Stimulated activated CD4-positive, alpha-beta T cell treated with anti-CD3 and anti-CD28 coated beads, Interleukin-4, amount 100 ng/mL, for 24 hours (primary cell): ENCODE measurements around the gene SORL1.

Source experiments
- DNase-seq: peaks from one replicate; pipeline ENCODE4 v3.0.0-alpha.2; 2020

SORL1 gene

DNA sequence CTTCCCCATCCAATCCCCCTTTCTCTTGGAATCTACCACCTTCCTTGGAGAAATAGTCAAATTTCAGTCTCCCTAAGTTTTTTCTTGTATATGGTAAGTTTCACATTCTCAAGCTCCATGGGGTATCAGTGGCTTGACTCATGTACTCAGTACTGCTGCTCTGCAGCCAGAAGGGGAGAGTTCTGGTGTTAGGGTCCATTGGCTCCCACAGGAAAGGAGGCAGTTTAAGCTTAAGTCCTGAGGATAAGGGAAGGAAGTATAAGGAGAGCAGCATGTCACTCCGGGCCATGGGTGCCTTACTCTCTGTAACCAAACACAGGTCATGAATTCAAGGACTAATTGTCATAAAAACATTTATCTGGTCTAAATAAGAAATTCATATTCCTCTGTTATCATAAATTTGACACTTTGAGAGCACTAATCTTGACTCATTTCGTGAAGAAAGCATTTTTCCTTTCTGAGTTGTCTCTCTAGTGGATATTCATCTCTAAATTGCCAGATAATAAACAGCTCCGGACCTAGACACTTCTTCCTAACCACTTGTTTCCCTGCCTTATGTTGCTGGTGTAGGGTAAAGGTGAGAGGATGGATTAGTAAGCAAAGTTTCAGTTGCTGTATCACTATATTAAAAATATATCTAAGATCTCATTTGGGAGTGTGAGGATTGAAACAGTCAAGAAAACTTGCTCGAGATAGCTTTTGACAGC lies 20.1 kb upstream of the SORL1 start:
- DNase-seq, result no peak

DNA sequence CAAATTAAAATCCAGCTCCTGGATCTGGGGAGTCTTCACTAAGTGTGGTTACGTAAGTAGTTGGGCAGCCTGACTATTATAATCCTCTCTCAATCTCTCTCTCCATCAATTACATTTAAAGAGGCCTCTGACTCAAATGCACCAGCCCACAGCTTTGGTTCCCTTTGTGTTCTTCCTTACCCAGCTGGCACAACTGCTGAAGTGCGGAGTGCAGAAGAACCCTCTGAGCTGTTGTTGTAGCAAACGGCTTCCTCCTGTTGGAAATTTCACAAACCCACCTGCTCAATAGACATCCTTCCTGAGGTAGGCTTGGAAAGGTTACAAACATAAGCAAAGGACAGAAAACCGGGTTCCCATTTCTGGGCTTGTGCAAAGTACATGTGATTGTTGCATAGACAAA lies 17.0 kb upstream of the SORL1 start:
- no peak for DNase-seq

DNA sequence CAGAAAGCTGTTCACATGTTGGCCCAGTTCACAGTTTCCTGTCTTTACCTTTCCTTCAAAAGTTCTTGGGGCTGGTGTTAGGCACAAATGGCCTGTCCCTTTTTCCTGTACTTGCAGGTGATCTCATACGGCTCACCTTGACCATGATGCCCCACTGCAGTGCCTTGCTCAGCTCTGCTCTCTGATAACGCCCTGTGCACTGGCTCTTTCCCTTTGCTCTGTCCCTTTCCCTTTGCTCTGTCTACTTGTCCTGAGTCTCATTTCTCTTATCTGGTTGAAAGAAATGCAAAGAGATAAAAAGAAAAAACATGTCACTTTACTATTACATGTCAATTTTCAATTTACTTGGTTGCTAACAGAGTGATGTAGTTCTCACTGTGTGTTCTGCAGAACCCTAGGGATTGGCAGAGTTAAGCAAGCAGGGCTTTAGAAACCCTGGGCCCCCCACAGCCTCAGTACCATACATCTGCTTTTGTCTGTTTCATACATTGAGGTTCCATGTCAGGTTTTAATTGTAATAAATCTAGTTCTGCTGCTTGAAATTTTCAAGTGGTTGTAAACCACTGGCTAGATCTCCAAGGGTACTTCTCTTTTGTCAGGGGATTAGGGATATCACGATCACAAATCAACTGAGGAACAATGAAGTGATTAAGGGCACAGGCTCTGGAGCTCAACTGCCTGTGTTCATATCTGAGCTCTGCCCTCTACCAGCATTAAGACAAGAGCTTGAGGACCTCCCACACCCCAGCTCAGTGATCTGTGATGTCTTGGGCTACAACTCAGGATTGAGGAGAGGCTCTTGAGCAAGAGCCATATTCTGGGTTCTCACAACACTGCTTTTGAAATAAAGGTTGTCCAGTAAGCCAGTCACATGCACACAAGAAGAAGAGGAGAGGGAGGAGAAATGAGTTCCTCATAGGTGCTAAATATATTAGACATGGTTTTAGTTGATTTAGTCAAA lies 16.3 kb upstream of the SORL1 start:
- DNase-seq, result no peak

DNA sequence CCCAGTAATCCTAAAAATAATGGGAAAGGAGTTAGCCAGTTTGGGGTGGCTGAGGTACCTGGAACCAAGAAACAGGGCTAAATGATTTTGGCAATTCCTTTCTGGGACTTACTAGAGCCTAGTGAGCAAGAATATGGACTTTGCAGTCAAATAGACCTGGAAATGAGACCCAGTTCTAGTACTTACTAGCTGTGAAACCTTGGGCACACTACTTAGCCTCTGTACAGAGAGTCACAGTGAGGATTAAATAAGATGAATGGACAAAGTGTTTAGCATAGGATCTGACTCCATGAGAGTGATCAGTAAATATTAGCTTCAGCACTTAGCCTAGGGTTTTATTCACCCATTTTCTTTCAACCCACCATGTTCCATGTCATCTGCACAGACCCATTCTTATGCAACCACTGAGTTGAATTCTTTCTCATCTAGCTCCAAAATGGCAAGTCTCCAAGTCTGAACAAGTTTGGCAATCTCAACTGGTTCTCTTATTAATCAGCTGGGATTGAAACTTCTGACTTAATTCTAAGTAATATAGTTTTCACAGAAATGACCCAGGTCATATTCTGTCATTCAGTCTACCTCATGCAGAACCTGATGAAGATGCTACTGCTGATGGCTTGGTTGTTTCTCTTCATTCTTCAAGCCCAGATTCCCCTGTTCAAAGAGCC lies 15.0 kb upstream of the SORL1 start:
- no peak for DNase-seq

DNA sequence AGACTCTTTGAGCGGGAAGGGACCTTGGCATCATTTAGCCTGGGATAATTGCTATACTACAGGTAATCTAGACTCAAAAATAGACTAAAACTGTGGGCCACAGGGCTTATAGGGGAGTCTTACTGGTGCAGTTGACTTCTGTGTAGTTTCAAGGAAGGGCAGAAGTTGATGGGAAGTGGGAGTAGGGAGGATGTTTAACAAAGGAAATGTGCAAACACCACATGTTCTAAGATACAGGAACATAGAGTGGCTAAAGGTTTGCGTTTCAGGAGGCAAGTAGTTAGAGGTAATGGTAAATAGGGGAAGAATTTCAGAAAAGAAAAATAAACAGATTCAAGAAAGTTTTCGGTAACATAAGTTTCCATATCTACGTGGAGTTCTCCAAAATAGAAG lies 14.4 kb upstream of the SORL1 start:
- DNase-seq, result no peak

DNA sequence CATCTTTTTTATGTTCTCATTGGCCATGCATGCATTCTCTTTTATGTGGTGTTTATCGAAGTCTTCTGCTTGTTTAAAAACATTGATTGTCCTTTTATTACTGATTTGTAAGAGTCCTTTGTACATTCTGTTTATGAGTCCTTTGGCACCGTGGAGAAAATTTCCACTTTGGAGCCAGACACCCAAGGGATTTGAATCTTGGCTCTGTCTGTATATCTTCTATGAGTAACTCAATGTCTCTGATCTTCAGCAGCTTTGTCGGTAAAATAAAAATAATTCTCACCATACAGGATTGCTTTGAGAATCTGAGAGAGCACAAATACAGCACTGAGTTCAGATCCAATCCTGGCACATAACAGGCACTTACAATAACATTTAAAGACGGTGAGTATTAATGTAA lies 12.8 kb upstream of the SORL1 start:
- no peak for DNase-seq

DNA sequence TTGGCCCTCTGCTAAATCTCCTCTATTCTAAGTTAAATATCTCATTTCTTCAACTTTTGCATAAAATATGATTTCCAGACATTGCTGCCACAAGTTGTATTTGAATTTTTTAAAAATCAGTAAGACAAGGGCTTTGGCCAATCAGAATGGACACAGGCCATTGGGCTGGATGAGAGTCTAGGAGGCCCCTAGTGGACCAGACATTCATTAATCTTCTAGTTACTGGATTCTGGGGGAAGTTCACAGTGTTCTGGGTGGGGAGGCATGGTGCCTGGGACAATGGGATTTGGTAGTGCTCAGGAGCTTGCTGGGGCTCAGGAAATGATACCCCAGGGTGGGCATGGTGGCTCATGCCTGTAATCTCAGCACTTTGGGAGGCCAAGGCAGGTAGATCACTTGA lies 12.4 kb upstream of the SORL1 start:
- DNase-seq, result no peak

DNA sequence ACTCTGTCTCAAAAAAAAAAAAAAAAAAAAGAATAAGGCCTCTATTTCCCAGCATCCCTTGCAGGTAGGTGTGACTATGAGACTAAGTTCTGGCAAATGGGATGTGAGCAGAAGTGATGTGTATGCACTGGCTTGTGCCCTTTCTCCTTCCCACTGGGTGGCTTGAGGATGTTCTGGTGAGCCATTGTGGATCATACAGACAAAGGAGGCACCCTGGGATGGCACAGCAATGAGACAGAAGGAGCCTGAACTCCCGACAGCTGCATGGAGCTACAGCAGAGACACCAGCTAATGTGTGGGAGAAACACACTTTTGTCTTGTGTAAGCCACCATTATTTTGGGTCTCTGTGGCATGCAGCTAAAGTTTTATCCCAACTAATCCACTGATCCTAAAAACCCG lies 10.6 kb upstream of the SORL1 start:
- DNase-seq, result no peak

DNA sequence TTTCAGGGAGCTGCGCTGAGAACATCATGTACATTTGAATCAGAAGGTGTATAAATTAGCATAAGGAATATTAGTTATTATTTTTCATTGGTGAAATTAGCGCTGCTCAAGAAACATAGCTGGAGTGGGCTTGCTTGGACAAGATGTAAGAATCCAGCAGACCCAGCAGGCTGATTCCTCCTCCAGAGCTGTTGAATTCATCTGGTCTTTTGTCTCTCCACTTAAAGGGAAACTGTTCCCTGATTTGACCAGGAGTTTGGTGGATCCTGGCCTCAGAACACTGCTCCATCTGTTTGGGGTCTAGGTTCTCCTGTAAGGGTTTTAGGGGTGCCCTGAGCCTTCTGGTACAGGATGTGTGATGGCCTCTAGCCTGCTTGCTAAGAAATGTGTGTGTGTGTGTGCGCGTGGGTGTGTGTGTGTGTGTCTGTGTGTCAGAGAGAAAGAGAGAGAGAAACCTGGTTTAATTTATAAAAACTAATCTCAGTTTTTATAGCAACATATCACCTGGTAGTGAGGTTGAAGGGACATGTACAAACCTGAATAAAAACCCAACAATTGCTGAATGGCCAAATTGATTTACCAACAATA lies 8.3 kb upstream of the SORL1 start:
- DNase-seq, result no peak

DNA sequence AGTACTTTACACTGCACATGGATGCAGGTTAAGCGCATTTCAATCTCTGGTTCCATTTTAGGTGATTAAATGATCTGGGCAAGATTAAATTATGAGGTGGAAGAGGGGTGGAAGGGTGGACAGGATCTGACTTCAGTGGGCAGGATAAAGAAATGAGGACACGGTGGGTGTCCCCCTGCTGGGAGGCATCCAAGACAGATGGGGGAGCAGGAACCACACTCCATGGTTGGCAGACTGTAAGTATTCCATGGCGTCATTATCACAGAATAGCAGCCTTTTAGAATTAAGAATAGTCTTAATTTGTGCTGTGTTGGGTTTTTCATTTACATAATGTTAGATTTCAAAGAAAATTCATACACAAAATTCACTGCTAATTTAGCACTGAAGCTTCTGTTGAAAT lies 7.6 kb upstream of the SORL1 start:
- DNase-seq, result no peak

DNA sequence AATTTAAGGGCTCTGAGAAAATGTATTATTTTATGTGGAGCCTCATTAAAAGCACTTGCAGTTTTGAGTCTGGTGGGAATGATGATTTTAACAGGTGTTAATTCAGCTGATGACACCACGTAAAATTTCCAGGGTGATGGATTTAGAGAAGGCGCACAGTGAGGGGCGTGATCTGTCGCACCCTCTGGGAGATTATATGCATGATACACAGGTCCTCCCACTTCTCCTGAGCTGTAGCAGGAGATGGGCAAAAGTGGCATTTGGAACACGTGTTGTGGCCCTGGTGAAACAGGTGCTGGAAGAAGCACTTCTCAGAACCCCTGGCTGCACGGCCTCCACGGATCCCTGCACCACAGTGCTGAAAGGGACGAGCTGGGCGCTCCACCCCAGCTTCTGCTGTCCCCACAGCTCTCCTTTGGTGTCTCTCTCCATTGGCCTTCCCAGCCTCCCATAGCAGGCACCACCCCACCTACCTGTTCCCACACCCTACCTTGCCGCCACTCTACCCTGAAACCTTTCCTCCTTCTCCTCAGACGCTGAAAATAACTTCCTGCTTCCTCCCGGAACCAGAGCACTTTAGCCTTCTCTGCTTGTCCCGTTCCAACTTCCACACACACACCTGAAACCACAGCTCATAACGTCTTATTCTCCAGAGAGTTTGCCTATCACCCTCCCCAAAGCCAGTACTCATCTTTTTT lies 6.9 kb upstream of the SORL1 start:
- no peak for DNase-seq

DNA sequence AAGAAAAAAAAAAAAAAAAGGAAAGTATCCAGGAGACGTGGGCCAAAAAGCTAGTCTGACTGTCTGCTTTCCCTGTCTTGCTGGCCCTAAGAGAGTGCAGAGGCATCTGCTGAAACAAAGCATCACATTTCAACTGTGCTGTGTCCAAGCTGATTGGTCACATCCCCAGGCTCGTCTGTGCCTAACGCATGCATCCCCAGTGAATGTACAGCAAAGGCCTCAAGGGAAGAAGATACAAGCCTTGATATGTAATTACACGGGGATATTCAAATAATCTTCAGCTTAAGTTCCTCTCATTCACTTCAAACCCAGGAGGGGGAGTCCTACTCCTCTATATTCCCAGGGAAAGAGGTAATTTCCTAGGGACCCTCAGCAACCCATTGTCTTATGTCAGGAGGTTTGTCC lies 5.4 kb upstream of the SORL1 start:
- DNase-seq, result no peak

DNA sequence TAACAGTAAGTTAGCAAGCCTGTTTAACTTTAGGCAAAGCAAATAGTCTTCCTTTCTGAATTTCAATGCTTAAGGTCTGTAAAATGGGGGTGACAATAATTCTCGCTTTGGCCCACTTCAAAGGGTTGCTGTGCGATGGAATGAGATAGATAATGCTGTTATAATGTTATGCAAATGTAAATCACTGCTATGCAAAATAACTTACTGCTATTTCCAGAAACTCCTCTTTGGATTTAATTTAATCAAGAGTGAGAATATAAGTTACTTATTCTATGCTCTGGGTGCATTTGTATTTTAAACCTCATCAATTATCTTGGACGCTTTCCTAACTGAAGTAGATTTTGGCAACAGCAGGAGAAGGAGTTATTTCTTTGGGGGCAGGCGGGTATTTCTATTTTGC lies 4.1 kb upstream of the SORL1 start:
- DNase-seq, result no peak

DNA sequence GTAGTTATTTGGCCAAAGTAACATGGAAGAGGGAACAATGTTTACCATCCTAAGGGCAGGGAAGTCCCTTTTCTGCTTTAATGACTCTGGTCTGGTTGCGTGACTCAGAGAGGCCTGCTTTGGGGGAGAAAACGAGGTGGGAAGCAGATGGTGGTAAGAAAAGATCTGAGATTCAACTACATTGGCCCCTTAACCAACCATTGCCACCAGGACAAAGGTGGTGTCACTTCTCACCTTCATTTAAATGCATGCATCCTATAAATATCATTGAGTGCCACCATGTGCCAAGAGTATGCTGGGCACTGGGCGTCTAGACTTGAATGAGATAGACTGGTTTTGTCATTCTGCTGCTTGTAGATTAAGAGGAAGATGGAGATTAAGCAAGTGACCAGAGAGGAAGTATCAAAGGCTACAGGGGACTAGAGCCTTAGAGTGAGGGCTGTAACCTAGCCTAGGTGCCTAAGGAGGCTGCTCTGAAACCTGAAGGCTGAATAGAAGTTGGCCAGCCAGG lies 3.6 kb upstream of the SORL1 start:
- peak; percentile 48 for DNase-seq

DNA sequence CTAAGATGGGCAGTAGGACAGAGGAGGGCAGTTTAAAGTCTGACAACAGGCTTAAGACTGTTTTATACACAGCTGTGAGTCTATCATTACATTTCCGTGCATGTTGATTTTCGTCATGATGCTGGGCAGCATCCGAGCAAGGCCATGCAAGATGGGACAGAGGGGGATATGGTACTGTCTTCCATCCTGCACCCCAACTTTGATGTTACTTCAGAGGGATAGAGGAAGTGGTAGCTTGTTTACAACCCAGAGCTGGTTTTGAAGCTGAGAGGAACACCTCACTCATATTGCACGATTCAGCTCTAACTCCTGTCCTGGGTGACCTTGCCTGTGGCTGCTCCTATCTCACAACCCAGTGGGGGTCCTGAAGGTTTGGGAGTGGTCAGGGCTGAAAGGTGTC lies 3.0 kb upstream of the SORL1 start:
- no peak for DNase-seq

DNA sequence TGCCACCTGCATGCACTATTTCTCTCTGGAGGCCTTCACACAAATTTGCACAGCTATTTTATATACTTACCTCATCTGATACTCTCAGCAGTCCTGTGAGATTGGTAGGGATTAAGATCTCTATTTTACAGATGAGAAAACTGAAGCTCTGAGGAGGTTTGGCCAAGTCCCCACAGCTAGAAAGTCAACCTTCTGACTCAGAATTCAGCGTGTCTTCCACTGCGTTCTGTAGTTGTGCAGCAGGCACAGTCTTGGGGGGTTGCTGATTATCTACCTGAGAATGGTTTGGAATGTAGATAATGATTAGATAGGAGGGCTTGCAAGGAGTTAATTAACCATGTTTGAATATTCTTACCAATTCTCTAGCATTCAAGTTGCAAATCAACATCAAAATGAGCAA lies 2.5 kb upstream of the SORL1 start:
- no peak for DNase-seq

DNA sequence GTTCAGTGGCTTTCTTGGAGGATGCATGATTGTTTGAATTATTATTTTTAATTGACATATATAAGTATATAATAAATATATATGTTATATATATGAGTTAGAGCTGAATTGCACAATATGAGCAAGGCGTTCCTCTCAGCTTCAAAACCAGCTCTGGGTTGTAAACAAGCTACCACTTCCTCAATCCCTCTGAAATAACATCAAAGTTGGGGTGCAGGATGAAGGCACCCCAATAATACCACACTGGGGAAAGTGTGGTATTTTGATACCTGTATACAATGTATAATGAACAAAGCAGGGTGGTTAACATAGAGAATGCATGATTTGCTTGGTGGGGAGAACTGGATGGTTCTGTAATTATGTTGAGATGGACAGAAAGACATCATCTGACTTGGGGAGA lies 1.7 kb upstream of the SORL1 start:
- no peak for DNase-seq

DNA sequence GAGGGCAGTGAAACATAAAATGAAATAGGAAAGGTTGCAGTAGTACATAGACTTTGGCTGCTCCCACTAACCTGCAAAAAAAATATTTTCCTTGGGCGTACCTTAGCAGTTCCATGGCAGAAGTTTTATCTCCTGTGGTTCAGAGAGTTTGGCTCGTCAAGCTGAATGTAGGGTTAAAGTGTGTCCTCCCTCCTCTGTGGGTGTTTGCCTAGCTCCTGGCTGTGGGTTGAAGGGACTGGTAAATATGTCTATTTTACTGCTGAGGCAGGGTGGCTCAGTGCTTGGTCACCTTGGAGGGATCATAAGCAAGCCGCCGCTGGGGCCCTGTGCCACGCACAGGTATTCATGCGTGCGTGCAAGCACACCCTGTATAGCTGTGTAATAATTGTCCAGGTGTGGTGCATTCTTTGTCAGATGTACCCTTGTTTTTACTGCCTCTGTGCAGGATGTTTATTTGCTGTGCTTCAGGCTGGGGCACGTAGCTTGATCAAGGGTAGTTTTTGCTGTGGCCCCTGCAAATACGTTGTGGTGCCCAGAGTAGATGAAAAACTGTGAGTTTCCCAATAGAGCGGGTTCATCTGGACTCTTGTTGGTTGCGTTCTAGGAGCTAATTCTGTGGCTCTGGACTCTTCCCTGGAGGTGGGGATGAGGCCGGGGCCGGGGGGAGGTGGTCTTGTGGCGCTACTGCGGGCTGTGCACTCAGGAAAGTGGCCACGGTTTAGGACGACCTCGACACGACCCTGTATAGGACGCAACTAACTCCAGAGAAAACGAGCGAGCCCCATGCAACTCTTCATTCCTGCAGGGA lies 732 bp upstream of the SORL1 start:
- peak; percentile 48 for DNase-seq

DNA sequence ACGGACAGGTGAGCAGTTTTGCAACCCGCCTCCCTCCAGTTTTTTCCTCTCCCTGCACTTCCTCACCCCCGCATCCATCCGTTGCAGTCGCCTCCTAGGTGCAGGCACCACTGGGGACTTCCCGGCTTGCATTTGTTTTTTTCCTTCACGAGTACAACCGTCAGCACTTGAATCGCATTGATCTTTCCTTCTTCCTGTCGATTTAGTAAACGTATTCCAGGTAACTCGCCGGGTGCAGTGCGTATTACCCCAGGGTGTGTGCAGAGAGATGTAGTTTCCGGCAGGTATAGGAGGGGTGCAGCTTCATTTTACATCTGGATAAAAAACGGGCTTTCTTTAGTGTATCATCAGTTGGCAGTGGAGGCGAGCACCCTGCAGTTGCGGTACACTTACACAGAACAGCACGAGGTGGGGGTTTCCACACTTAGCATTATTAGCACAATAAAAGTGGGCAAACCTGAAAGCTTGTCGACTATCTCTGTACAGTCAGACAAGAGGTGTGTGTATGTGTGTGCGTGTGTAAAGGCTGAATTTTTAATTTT lies 566 bp downstream of the SORL1 start, which contains the start of gene SORL1-AS1:
TSS of gene SORL1-AS1 (minus strand) at position 359 of the 542 bp plus-strand sequence.
- peak; percentile 73 for DNase-seq

DNA sequence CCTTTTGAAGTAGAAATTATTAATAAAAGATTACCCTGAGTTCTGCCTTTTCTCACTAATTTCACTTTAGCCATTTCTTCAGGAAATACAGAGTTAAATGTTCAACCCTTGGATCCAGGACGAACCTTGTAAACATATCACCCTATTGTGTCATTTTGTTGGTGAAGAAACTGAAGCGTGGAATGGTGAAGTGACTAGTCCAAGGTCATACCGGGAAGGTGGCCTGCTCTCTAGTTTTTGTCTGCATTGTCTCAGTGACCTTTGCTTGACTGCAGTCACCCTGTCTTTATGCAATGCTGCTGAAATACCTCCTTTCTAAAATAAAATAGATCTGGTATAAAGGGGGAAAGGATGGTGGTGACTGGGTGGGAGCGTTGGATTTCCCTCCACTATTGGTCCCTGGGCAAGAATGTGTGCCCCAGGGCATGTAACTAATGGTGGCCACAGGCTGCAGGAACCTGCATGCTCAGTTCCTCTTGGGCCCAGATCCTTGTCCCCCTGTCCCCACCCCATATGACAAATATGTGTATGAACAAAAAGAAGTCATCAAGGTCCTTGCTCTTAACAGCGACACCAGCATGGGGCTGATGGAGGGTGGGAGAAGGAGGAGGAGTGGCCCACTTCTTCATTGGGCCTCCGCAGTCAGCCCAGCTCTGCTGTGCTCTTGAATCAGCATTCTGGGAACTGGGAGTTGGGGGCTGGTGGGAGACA lies 1.6 kb downstream of the SORL1 start:
- DNase-seq, result no peak

DNA sequence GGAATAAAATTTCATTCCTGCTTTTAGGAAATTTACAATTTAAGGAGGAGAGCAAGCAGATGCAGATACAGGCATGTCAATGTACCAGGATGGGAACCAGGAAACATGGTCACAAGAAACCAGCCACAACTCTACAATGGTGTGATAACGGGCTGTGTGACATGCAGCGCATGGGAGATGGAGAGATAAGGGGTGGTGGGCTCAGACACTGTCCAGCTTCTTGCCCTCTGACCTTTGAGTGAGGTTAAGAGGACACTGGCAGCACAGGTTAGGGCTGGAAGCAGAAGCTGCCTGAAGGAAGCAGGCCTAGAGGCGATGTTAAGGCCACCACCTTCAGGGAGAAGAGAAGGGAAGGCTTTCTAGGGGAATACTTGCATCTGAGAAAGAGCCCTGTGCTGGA lies 3.0 kb downstream of the SORL1 start:
- DNase-seq, result no peak
